Stomach (tissue), 9 donors: ENCODE data around the gene CRYL1. TPM values are rescaled to one million over a fixed set of nuclear protein-coding genes. Genes with fewer than 3 reads are reported as not detected.

ENCODE experiments used
- DNase-seq, 2 donors: peaks; one replicate each; pipeline versions ENCODE4 v3.0.0 to v3.0.0-alpha.2; 2013 to 2019
- H3K27ac ChIP-seq, 5 donors: fragments of 200-600 bp in 4 of 5; sonication (generic) in 4 of 5; one replicate each; pipeline ENCODE4 v1.5.1; 2013 to 2019; ENCODE audit warnings: mild to moderate bottlenecking in 1 of 5, moderate library complexity in 1 of 5
- H3K27me3 ChIP-seq, 3 donors: fragments of 200-600 bp; sonication (generic); one replicate each; pipeline ENCODE4 v1.5.1; 2017 to 2019; ENCODE audit warnings: mixed run types in 1 of 3
- H3K36me3 ChIP-seq, 4 donors: fragments of 200-600 bp; sonication (generic); 1 replicate in 3 of 4; 2 replicates in 1 of 4; pipeline ENCODE4 v1.5.1; 2016 to 2019
- H3K4me1 ChIP-seq, 4 donors: fragments of 200-600 bp; sonication (generic); one replicate each; pipeline ENCODE4 v1.5.1; 2016 to 2019
- H3K4me3 ChIP-seq, 4 donors: fragments of 200-600 bp; sonication (generic) in 3 of 4; one replicate each; pipeline ENCODE4 v1.5.1; 2016 to 2019; ENCODE audit warnings: mild to moderate bottlenecking in 1 of 4
- H3K9me3 ChIP-seq, 4 donors: fragments of 200-600 bp; sonication (generic); one replicate each; pipeline ENCODE4 v1.5.1; 2016 to 2019
- EP300 ChIP-seq: sonication (generic); formaldehyde crosslinking; IDR thresholded peaks from one replicate; pipeline ENCODE4 v1.6.1; 2017; ENCODE audit warnings: antibody characterized with exemption
- POLR2A ChIP-seq, 4 donors: fragments of 450-650 bp; IDR thresholded peaks; one replicate each; pipeline ENCODE4 v1.6.1; 2016; ENCODE audit warnings: antibody characterized with exemption in 4 of 4, control low read depth in 2 of 4, mild to moderate bottlenecking in 1 of 4, moderate library complexity in 1 of 4
- POLR2AphosphoS5 ChIP-seq, 3 donors: sonication (generic); formaldehyde crosslinking; IDR thresholded peaks; one replicate each; pipeline ENCODE4 v1.6.1; 2016; ENCODE audit warnings: antibody characterized with exemption in 3 of 3
- WGBS, 5 donors: extraction: QIAGEN DNeasy Blood & Tissue Kit in 3 of 5; methylation state at CpG; one replicate each; pipeline versions ENCODE4 v1.1.5 to v1.1.7; 2013 to 2018; 5-methylcytosine and 5-hydroxymethylcytosine counted together
- intact Hi-C: fragments of 100-400 bp; cut with DNase I; formaldehyde crosslinking; loops from one replicate; pipeline ENCODE4 v1.15.1; 2023; ENCODE audit warnings: low total_unique reads
- polyA plus RNA-seq, 3 donors: library from polyadenylated mRNA; stranded (reverse); fragments of 200-250 nt; gene quantifications; one replicate each; pipeline ENCODE4 v1.2.3, GENCODE V29; 2013
- total RNA-seq, 5 donors: library from RNA; depleted of rRNA; stranded (reverse); fragments of >200 nt; gene quantifications; one replicate each; pipeline versions ENCODE4 v1.1.0 to v1.2.3, GENCODE V29; 2014 to 2016
- TF ChIP-seq, protein P1 (sequence below), 7 experiments: fragments of 450-650 bp in 4 of 7; fragments of 200-600 bp in 3 of 7; sonication (generic) in 3 of 7; IDR thresholded peaks; one replicate each; pipeline ENCODE4 v1.5.1; 2016 to 2019; ENCODE audit warnings: antibody characterized with exemption in 7 of 7, control low read depth in 2 of 7, mild to moderate bottlenecking in 1 of 7
- donor health status: healthy with polysubstance abuse.
- donor health status: Bipolar disorder and iron deficiency.
- donor health status: healthy.

The CRYL1 gene
- total and polyA plus RNA-seq, 8 donors: 11.6 to 112 (median 38.0) TPM

DNA sequence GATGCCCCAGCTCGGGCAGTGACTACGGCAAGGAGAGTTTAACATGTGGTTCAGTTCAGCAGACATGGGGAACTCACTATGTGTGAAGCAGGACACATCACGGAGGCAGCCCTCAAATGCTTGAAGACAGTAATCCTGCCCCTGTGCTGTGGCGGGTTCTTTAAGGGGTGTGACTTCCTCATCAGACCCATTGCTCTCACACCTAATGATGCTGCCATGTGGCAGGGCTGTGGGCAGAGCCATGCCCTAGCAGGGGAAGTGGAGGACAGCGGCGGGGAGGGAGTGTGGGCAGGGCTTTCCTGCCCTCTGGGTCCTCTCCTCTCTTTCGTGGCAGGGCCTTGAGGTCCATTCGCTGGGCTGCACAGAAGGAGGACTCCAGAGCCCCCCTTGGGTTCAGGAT lies 162.5 kb downstream of the CRYL1 start:
- Histone ChIP-seq H3K27ac (no peak overlapping the region), H3K36me3 (no peaks in the 10 kb centered on the region), H3K4me1 (no peaks in the 10 kb centered on the region), H3K9me3 (no peaks in the 10 kb centered on the region), H3K4me3 (no peak overlapping the region), H3K27me3 (peaks cover 0 to 4% (median 0%) of the 10 kb centered on the region in 3 donors)
- no peak for DNase-seq
- 82 to 91% (median 84%) methylated on average over 8 of the region's 8 CpGs for WGBS, 5 donors
- intact Hi-C loops: no loop called here
- no peak for TF ChIP-seq POLR2A (IDR thresholded peaks at IDR 0.05)
- no peak for TF ChIP-seq POLR2AphosphoS5 (IDR thresholded peaks at IDR 0.05)
- TF ChIP-seq, protein P1, sequence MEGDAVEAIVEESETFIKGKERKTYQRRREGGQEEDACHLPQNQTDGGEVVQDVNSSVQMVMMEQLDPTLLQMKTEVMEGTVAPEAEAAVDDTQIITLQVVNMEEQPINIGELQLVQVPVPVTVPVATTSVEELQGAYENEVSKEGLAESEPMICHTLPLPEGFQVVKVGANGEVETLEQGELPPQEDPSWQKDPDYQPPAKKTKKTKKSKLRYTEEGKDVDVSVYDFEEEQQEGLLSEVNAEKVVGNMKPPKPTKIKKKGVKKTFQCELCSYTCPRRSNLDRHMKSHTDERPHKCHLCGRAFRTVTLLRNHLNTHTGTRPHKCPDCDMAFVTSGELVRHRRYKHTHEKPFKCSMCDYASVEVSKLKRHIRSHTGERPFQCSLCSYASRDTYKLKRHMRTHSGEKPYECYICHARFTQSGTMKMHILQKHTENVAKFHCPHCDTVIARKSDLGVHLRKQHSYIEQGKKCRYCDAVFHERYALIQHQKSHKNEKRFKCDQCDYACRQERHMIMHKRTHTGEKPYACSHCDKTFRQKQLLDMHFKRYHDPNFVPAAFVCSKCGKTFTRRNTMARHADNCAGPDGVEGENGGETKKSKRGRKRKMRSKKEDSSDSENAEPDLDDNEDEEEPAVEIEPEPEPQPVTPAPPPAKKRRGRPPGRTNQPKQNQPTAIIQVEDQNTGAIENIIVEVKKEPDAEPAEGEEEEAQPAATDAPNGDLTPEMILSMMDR (IDR thresholded peaks at IDR 0.05): no peak
- TF ChIP-seq EP300: no peak

GRCh38 chr13:20362484-20363041 lies 163.1 kb downstream of the CRYL1 start:
- TF ChIP-seq EP300: no peak
- no peaks in the 10 kb centered on the region for H3K4me1 ChIP-seq
- H3K27me3 ChIP-seq: peaks cover 0 to 4% (median 0%) of the 10 kb centered on the region in 3 donors
- no peak overlapping the region for H3K27ac ChIP-seq
- 72 to 85% (median 76%) methylated on average over 15 to 17 of the region's 17 CpGs for WGBS, 5 donors
- intact Hi-C loops: no loop called here
- H3K4me3 ChIP-seq: no peak overlapping the region
- no peak for DNase-seq
- H3K9me3 ChIP-seq: no peaks in the 10 kb centered on the region
- H3K36me3 ChIP-seq: no peaks in the 10 kb centered on the region

DNA sequence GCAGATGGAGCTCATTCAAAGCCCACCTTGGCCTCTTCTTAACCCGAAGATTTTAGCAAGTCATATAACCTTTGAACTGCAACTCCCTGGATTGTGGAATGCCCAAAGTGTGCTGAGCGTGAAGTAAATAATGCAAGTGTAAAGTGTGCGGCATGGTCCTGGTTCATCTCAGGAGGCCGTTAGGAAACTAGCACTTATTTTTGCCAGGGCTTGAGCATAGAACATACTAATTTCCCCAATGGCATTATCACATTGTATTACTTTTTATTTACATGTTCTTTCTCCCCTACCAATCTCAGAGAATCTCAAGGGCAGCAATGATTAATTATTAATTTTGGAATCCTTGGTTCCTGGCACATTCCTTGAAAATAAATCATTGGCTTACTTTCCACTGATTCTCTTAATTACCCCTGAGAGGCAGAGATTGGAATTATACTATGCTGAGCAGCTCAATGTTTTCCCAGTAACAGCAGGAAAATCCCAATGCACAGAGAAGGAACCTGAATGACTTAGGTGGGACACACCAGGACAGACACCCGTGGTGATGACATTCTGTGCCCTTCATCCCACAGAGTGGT lies 164.7 kb downstream of the CRYL1 start:
- 56 to 72% (median 65%) methylated on average over 4 to 5 of the region's 5 CpGs for WGBS, 5 donors
- Histone ChIP-seq H3K27ac (no peak overlapping the region), H3K9me3 (no peaks in the 10 kb centered on the region)

DNA sequence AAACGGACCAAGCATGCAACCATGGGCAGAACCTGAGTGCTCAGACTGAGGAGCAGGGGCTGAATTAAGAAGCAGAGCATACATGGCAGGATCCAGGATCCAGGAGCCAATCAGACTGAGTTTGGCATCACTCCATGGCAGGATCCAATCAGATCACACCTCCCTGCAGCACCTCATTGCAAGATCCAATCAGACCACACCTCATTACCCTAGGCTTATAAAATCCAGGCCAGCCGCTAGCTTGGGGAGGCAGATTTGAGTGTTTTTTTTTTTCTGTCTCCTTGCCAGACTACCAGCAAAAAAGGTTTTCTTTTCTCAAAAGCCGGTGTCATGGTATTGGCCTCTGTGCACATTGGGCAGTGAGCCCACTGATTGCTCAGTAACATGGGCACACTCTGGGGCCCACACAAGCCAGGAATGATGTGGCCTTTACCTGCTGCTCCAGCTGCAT lies 165.6 kb downstream of the CRYL1 start:
- Histone ChIP-seq H3K36me3 (no peaks in the 10 kb centered on the region), H3K4me3 (no peak overlapping the region), H3K27ac (no peak overlapping the region), H3K4me1 (no peaks in the 10 kb centered on the region), H3K9me3 (no peaks in the 10 kb centered on the region), H3K27me3 (peaks cover 0 to 4% (median 0%) of the 10 kb centered on the region in 3 donors)
- intact Hi-C loops: no loop called here
- WGBS, 5 donors: 47 to 62% (median 53%) methylated on average over 3 of the region's 3 CpGs
- DNase-seq: no peak
- TF ChIP-seq, protein P1 (IDR thresholded peaks at IDR 0.05): no peak
- TF ChIP-seq POLR2AphosphoS5 (IDR thresholded peaks at IDR 0.05) (no peak), POLR2A (IDR thresholded peaks at IDR 0.05) (no peak), EP300 (no peak)

More for the DNA sequence above, 164.7 kb downstream of the CRYL1 start:
- TF ChIP-seq POLR2A (IDR thresholded peaks at IDR 0.05): no peak
- TF ChIP-seq EP300: no peak
- no peak for TF ChIP-seq POLR2AphosphoS5 (IDR thresholded peaks at IDR 0.05)
- no peak overlapping the region for H3K4me3 ChIP-seq
- H3K4me1 ChIP-seq: no peaks in the 10 kb centered on the region
- H3K36me3 ChIP-seq: no peaks in the 10 kb centered on the region
- H3K27me3 ChIP-seq: peaks cover 0 to 4% (median 0%) of the 10 kb centered on the region in 3 donors
- intact Hi-C loops: no loop called here
- no peak for DNase-seq

DNA sequence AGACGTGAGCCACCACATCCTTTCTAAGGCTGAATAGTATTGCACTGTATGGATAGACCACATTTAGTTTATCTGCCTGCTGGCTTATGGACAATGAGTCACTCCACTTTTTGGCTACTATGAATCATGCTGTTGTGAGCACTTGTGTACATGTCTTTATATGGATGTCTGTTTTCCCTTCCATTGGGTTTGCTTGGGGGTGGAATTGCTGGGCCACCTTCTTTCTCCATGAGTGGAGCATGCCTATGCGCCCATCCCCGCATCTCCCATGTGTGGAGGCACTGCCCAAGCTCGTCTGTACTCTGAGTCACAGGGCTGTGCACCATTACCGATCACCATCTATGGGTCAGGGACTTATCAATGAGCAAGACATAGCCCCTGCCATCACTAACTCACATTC lies 166.3 kb downstream of the CRYL1 start:
- no peak for DNase-seq
- H3K36me3 ChIP-seq: no peaks in the 10 kb centered on the region
- H3K4me1 ChIP-seq: no peaks in the 10 kb centered on the region
- H3K4me3 ChIP-seq: no peak overlapping the region
- intact Hi-C loops: no loop called here
- peaks cover 0 to 2% (median 0%) of the 10 kb centered on the region in 3 donors for H3K27me3 ChIP-seq
- H3K27ac ChIP-seq: no peak overlapping the region
- no peaks in the 10 kb centered on the region for H3K9me3 ChIP-seq
- 72 to 92% (median 79%) methylated on average over 5 of the region's 5 CpGs for WGBS, 5 donors
- TF ChIP-seq POLR2AphosphoS5 (IDR thresholded peaks at IDR 0.05) (no peak), EP300 (no peak), POLR2A (IDR thresholded peaks at IDR 0.05) (no peak)
- TF ChIP-seq, protein P1 (IDR thresholded peaks at IDR 0.05): no peak
